Fibroblast of mammary gland (primary cell): Measurements from ENCODE around the gene NRIP1.
A peak's percentile ranks its signal among the peaks of the same experiment; 100 is the strongest.
"Not testable (repeated sequence)": the region's sequence is repeated elsewhere in the genome, so short reads cannot be mapped to it uniquely, and the experiment has no call there.

Experiments used
- DNase-seq: peaks from one replicate; pipeline ENCODE4 v3.0.0-alpha.2; 2010; ENCODE audit warnings: low read depth
- H3K4me3 ChIP-seq: 2 replicates; pipeline ENCODE4 v1.5.1; 2011; ENCODE audit warnings: low read depth, mild to moderate bottlenecking, low read length, moderate library complexity; ENCODE audit not compliant: control insufficient read depth
- TF ChIP-seq, protein P1 (sequence below): conservative IDR thresholded peaks from 2 replicates; pipeline ENCODE4 v1.5.1; 2011; ENCODE audit warnings: low read depth, low read length, inconsistent platforms; ENCODE audit not compliant: control insufficient read depth, insufficient read depth

NRIP1 gene

DNA sequence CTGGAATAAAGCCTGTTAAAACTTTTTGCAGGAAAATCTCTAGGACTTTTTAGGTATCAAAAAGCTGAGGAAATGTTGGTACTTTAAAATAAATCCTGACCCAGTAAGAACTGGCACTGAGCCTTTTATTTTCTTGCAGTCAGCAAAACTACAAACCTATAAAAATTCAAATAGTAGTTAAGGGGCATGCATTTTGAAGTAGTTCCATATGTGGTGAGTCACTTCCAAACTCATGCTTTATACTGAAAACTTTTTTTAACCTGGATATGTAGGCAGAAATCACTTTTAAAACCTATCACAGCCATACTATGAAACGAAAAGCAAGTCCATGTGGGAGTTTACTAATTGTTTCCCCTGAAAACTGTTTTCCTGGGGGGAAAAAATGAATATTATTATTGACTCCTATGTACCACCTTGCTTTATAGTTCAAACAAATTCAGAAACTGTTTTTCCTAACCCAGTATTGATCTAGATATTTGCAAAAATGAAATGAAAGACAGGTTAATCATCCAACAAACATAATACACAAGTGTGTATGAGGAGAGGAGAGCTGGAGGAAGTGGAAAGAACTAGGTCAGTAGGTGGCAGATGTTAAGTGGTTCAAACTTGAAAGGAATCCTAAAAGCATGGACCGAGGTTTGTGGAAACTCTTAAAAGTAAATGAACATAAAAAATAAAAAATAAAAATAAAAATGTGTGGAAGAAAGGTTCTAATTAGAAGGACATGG is 30.5 kb downstream of the NRIP1 start:
- no peak overlapping the region for H3K4me3 ChIP-seq
- peak; percentile 70 for DNase-seq
- TF ChIP-seq, protein P1, sequence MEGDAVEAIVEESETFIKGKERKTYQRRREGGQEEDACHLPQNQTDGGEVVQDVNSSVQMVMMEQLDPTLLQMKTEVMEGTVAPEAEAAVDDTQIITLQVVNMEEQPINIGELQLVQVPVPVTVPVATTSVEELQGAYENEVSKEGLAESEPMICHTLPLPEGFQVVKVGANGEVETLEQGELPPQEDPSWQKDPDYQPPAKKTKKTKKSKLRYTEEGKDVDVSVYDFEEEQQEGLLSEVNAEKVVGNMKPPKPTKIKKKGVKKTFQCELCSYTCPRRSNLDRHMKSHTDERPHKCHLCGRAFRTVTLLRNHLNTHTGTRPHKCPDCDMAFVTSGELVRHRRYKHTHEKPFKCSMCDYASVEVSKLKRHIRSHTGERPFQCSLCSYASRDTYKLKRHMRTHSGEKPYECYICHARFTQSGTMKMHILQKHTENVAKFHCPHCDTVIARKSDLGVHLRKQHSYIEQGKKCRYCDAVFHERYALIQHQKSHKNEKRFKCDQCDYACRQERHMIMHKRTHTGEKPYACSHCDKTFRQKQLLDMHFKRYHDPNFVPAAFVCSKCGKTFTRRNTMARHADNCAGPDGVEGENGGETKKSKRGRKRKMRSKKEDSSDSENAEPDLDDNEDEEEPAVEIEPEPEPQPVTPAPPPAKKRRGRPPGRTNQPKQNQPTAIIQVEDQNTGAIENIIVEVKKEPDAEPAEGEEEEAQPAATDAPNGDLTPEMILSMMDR = no peak

DNA sequence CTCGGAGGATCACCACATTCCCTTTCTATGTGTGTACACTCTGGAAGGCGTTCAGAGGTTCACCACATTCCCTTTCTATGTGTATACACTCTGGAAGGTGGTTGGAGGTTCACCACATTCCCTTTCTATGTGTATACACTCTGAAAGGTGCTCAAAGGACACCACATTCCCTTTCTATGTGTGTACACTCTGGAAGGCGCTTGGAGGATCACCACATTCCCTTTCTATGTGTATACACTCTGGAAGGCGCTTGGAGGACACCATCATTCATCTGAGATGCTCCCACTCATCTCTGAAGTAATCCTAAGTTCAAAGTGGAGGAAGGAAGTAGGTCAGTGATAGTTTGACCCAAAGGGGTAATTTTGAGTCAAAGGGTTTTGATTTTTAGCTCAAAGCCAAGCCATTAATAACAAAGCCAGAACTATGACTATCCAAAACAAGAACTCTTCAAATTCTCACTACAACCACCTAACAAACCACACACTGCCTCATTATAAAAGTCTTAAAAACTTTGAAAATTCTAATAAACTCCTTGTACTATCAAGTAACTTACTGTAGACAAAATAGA is 32.9 kb downstream of the NRIP1 start:
- peak; percentile 85 for DNase-seq
- TF ChIP-seq, protein P1 = no peak

DNA sequence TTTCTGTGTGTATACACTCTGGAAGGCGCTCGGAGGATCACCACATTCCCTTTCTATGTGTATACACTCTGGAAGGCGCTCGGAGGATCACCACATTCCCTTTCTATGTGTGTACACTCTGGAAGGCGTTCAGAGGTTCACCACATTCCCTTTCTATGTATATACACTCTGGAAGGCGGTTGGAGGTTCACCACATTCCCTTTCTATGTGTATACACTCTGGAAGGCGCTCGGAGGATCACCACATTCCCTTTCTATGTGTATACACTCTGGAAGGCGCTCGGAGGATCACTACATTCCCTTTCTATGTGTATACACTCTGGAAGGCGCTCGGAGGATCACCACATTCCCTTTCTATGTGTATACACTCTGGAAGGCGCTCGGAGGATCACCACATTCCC is 33.4 kb downstream of the NRIP1 start:
- H3K4me3 ChIP-seq = not testable (repeated sequence)
- peak; percentile 31 for DNase-seq

More for the DNA sequence above, 32.9 kb downstream of the NRIP1 start:
- no peak overlapping the region for H3K4me3 ChIP-seq

DNA sequence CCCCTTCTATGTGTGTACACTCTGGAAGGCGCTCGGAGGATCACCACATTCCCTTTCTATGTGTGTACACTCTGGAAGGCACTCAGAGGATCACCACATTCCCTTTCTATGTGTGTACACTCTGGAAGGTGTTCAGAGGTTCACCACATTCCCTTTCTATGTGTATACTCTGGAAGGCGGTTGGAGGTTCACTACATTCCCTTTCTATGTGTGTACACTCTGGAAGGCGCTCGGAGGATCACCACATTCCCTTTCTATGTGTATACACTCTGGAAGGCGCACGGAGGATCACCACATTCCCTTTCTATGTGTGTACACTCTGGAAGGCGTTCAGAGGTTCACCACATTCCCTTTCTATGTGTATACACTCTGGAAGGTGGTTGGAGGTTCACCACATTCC is 33.9 kb downstream of the NRIP1 start:
- peak; percentile 56 for DNase-seq
- not testable (repeated sequence) for H3K4me3 ChIP-seq

DNA sequence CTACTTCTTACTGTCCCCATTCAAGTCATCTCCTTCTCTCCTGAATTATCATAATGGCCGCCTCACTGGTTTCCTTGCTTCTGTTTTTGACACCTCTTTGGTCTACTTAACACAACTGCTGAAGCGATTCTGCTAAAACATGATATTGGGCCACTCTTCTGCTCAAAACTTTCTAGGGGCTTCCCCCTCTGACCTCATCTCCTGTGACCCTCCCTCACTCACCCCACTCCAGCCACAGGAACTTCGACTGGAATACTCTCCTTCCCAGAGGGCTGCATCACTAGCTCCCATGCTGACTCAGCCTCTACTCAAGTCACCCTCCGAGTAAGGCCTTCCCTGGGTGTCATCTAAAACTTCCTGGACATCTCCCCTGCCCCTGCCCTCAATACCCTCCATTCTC is 35.7 kb downstream of the NRIP1 start:
- TF ChIP-seq, protein P1 = no peak
- H3K4me3 ChIP-seq = no peak overlapping the region
- no peak for DNase-seq

DNA sequence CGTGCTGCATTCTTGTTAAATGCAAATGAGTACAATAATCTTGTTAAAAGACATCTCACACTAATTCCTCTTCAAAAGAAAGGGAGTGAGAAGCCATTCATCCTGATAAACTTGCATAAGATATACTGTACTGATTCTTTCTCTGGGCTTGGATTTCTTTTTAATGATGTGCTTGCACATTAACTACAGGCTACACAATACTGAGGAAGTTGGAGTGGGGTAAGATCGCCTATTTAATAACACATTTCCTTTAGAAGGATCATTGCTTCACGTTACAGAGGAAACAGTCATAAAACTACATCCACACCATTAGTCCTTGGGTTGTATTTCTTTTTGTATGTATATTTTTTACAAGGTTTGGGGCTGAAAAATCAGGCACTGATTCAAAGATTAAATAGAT is 36.6 kb downstream of the NRIP1 start:
- DNase-seq = no peak
- TF ChIP-seq, protein P1 = no peak

DNA sequence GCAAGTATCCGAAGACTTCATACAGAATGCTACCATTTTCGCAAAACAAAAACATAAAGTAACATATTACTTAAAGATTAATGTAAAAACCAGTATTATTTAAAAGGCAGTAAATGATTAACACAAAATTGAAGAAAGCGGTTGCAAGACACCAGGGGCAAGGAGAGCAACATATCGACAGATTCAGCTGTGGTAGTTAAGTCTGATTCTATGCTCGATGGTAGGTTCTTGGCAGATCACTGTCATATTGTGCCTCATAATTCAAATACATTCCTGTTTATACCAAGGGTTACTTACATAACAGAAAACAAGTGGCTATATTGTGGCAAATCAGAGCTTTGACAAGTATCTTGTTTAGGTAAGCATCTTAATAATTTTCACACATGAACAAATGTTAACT is 37.7 kb downstream of the NRIP1 start:
- TF ChIP-seq, protein P1 = no peak
- no peak overlapping the region for H3K4me3 ChIP-seq
- DNase-seq = no peak

More for the DNA sequence above, 36.6 kb downstream of the NRIP1 start:
- no peak overlapping the region for H3K4me3 ChIP-seq

DNA sequence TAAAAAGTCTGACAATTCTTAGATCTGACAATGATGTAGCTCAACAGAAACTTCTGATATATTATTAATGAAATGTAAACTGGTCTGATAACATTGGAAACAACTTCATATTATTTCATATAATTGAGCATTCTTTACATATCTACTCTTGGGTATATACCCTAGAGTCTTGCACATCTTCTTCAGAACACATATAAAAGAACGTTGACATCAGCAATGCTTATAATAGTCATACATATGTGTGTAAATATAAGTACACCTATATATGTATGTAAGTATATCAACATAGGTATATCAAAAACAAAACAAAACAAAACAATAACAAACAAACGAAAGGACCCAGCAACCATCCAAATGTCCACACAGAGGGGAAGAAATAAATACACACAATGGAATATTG is 38.4 kb downstream of the NRIP1 start:
- TF ChIP-seq, protein P1 = no peak
- DNase-seq = no peak
- no peak overlapping the region for H3K4me3 ChIP-seq
